Measurements from ENCODE around the gene E2F4.

DNA sequence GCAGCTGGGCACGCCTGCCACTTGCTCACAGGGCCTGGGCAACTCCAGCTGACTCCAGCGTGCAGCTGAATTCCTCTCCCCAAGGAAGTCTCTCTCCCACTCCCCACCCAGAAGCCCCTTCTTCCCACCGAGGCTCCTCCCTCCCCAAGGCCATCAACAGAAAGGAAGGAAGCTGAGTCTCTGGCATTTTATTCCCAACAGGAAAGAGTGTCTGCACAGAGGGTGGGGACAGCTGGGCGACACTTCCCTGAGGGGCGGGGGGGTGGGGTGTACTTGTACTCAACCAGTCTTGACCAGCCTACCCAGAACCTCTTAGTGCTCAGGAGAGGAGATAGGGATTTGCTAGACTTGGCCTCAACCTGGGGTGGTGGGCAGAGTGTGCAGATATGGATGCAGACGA, 1.9 kb upstream of the E2F4 start, which contains the start of gene EXOC3L1:
- TF ChIP-seq, protein P1, sequence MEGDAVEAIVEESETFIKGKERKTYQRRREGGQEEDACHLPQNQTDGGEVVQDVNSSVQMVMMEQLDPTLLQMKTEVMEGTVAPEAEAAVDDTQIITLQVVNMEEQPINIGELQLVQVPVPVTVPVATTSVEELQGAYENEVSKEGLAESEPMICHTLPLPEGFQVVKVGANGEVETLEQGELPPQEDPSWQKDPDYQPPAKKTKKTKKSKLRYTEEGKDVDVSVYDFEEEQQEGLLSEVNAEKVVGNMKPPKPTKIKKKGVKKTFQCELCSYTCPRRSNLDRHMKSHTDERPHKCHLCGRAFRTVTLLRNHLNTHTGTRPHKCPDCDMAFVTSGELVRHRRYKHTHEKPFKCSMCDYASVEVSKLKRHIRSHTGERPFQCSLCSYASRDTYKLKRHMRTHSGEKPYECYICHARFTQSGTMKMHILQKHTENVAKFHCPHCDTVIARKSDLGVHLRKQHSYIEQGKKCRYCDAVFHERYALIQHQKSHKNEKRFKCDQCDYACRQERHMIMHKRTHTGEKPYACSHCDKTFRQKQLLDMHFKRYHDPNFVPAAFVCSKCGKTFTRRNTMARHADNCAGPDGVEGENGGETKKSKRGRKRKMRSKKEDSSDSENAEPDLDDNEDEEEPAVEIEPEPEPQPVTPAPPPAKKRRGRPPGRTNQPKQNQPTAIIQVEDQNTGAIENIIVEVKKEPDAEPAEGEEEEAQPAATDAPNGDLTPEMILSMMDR (conservative IDR thresholded peaks at IDR 0.05): no peak
- no peak for TF ChIP-seq ZFX (IDR thresholded peaks at IDR 0.05)
